IMR-90 (cell line): ENCODE data around the gene SLC25A30. TPM values are rescaled to one million over a fixed set of nuclear protein-coding genes. Genes with fewer than 3 reads are reported as not detected.
"Not testable (repeated sequence)": the region's sequence is repeated elsewhere in the genome, so short reads cannot be mapped to it uniquely, and the experiment has no call there.

ENCODE experiments used
- ATAC-seq: fragments of 200-7000 bp; cut with Tn5 transposase; 2 replicates; pipeline ENCODE4 v1.9.1; 2020; ENCODE audit warnings: low read depth, mild to moderate bottlenecking, moderate library complexity
- BruUV-seq: library from RNA; stranded (reverse); fragments of 400-500 nt; replicated peaks from 2 replicates; lab custom pipeline; 2021; lab: Mats Ljungman, UMichigan
- CTCF ChIA-PET: fragments of 300-600 bp; formaldehyde crosslinking; extraction: SDS; loops from one replicate; lab custom pipeline; 2021; ENCODE audit warnings: antibody characterized with exemption; lab: Yijun Ruan, JAX
- POLR2A ChIA-PET: fragments of 300-600 bp; sonication (Branson Sonifier 250); formaldehyde crosslinking; loops from one replicate; lab custom pipeline; 2022; ENCODE audit warnings: antibody characterized with exemption; ENCODE audit not compliant: unreplicated experiment; lab: Charles Lee
- DNase-seq: peaks from one replicate; pipeline ENCODE4 v3.0.0; 2013
- H2AFZ ChIP-seq: replicated peaks from 2 replicates; pipeline ENCODE3; 2013; ENCODE audit warnings: low read length, mild to moderate bottlenecking; ENCODE audit not compliant: poor library complexity
- H2AK5ac ChIP-seq: 2 replicates; pipeline ENCODE4 v1.6.1; 2013; ENCODE audit warnings: low read depth, low read length, inconsistent platforms
- H2AK9ac ChIP-seq: replicated peaks from 2 replicates; pipeline ENCODE3; 2013; ENCODE audit warnings: mild to moderate bottlenecking, low read depth, low read length, moderate library complexity; ENCODE audit not compliant: poor library complexity
- H2BK120ac ChIP-seq: 2 replicates; pipeline ENCODE4 v1.6.1; 2013; ENCODE audit warnings: low read depth, low read length, inconsistent platforms
- H2BK15ac ChIP-seq: 3 replicates; pipeline ENCODE4 v1.6.1; 2013; ENCODE audit warnings: low read depth, low read length, inconsistent platforms
- H2BK20ac ChIP-seq: 2 replicates; pipeline ENCODE4 v1.6.1; 2013; ENCODE audit warnings: low read depth, mild to moderate bottlenecking, inconsistent platforms, low read length, moderate library complexity
- H2BK5ac ChIP-seq: 2 replicates; pipeline ENCODE4 v1.6.1; 2013; ENCODE audit warnings: mild to moderate bottlenecking, low read depth, low read length, inconsistent platforms; ENCODE audit not compliant: poor library complexity, severe bottlenecking
- H3K14ac ChIP-seq: replicated peaks from 2 replicates; pipeline ENCODE4 v1.6.1; 2013; ENCODE audit warnings: low read depth, low read length, inconsistent platforms
- H3K18ac ChIP-seq: 2 replicates; pipeline ENCODE4 v1.6.1; 2013; ENCODE audit warnings: low read depth, low read length, control low read depth
- H3K23ac ChIP-seq: 2 replicates; pipeline ENCODE4 v1.6.1; 2013; ENCODE audit warnings: low read depth, low read length, inconsistent platforms
- H3K27ac ChIP-seq: 2 replicates; pipeline ENCODE4 v1.5.1; 2013; ENCODE audit warnings: mild to moderate bottlenecking, control low read depth, low read length; ENCODE audit not compliant: insufficient read depth
- H3K27me3 ChIP-seq: 2 replicates; pipeline ENCODE4 v1.6.1; 2013; ENCODE audit warnings: low read length; ENCODE audit not compliant: control insufficient read depth, insufficient read depth
- H3K36me3 ChIP-seq: 2 replicates; pipeline ENCODE4 v1.6.1; 2013; ENCODE audit warnings: low read length, mixed read lengths; ENCODE audit not compliant: control insufficient read depth, insufficient read depth
- H3K4ac ChIP-seq: 2 replicates; pipeline ENCODE4 v1.6.1; 2013; ENCODE audit warnings: low read depth, low read length, inconsistent platforms
- H3K4me1 ChIP-seq: 2 replicates; pipeline ENCODE4 v1.6.1; 2013; ENCODE audit warnings: low read length, mixed read lengths; ENCODE audit not compliant: control insufficient read depth, insufficient read depth
- H3K4me2 ChIP-seq: 2 replicates; pipeline ENCODE4 v1.6.1; 2013; ENCODE audit warnings: low read depth, mild to moderate bottlenecking, control low read depth, low read length, moderate library complexity
- H3K4me3 ChIP-seq: 2 replicates; pipeline ENCODE4 v1.5.1; 2013; ENCODE audit warnings: low read depth, mild to moderate bottlenecking, control low read depth, low read length, moderate library complexity; ENCODE audit not compliant: insufficient read depth
- H3K56ac ChIP-seq: 2 replicates; pipeline ENCODE4 v1.6.1; 2013; ENCODE audit warnings: low read length, inconsistent platforms; ENCODE audit not compliant: insufficient read depth; ENCODE audit errors: extremely low read depth
- H3K79me1 ChIP-seq, 2 experiments: 2 replicates each; pipeline ENCODE4 v1.6.1; 2013; ENCODE audit warnings: low read length in 2 of 2, inconsistent platforms in 1 of 2, low read depth in 1 of 2
- H3K9ac ChIP-seq: 2 replicates; pipeline ENCODE4 v1.6.1; 2013; ENCODE audit warnings: low read depth, low read length, control low read depth
- H3K9me1 ChIP-seq: 2 replicates; pipeline ENCODE4 v1.6.1; 2013; ENCODE audit warnings: low read length, inconsistent platforms; ENCODE audit not compliant: insufficient read depth
- H3K9me3 ChIP-seq: 2 replicates; pipeline ENCODE4 v1.6.1; 2013; ENCODE audit warnings: low read length; ENCODE audit not compliant: control insufficient read depth, insufficient read depth
- H4K20me1 ChIP-seq: 2 replicates; pipeline ENCODE4 v1.6.1; 2013; ENCODE audit warnings: low read length, inconsistent platforms; ENCODE audit not compliant: insufficient read depth
- H4K5ac ChIP-seq: 2 replicates; pipeline ENCODE4 v1.6.1; 2013; ENCODE audit warnings: mild to moderate bottlenecking, low read depth, low read length, control low read depth
- H4K8ac ChIP-seq, 2 experiments: 2 replicates each; pipeline ENCODE4 v1.6.1; 2013; ENCODE audit warnings: low read depth in 2 of 2, low read length in 2 of 2, control low read depth in 1 of 2, inconsistent platforms in 1 of 2
- H4K91ac ChIP-seq: 2 replicates; pipeline ENCODE4 v1.6.1; 2013; ENCODE audit warnings: low read depth, low read length, inconsistent platforms; ENCODE audit not compliant: insufficient read depth
- CEBPB ChIP-seq: IDR thresholded peaks from 2 replicates; pipeline ENCODE4 v1.6.1; 2012; ENCODE audit warnings: low read depth, low read length, improper control_type of control experiment
- WGBS, 2 experiments: methylation state at CpG; one replicate each; pipeline versions ENCODE4 v1.1.5 to v1.1.7; 2013; ENCODE audit warnings: missing lambda C conversion rate in 2 of 2; ENCODE audit not compliant: insufficient read length in 1 of 2; ENCODE audit errors: extremely low coverage in 2 of 2; 5-methylcytosine and 5-hydroxymethylcytosine counted together
- dilution Hi-C: fragments of 300-500 bp; cut with HindIII; formaldehyde crosslinking; loops from one replicate; pipeline ENCODE4 v1.14.3; 2018; ENCODE audit warnings: low sequenced_read_pairs; ENCODE audit not compliant: unreplicated experiment
- in situ Hi-C: fragments of 300-500 bp; cut with MboI; formaldehyde crosslinking; loops from 3 replicates; pipeline ENCODE4 v1.14.3; 2019; ENCODE audit warnings: low sequenced_read_pairs, inconsistent platforms, mixed read lengths
- intact Hi-C: fragments of 100-400 bp; cut with micrococcal nuclease; formaldehyde crosslinking; loops from 2 replicates; pipeline ENCODE4 v1.10.0; 2022
- polyA plus RNA-seq, 3 experiments: library from polyadenylated mRNA; depleted of rRNA; stranded (reverse); fragments of >200 nt; gene quantifications; 2 replicates each; pipeline ENCODE4 v1.2.3, GENCODE V29; 2012; ENCODE audit warnings: low replicate concordance in 1 of 3
- total RNA-seq: library from RNA; depleted of rRNA; stranded (reverse); fragments of >200 nt; gene quantifications from 2 replicates; pipeline ENCODE4 v1.2.3, GENCODE V29; 2012
- TF ChIP-seq, protein P1 (sequence below): fragments of 150-350 bp; IDR thresholded peaks from 2 replicates; pipeline ENCODE4 v1.6.1; 2016; ENCODE audit warnings: low read depth, mild to moderate bottlenecking, low read length, moderate library complexity, borderline replicate concordance

Gene SLC25A30
- total and polyA plus RNA-seq, 2 of the 4 experiments (the other 2 are of a cell fraction) = 9.9 to 19.4 TPM

DNA sequence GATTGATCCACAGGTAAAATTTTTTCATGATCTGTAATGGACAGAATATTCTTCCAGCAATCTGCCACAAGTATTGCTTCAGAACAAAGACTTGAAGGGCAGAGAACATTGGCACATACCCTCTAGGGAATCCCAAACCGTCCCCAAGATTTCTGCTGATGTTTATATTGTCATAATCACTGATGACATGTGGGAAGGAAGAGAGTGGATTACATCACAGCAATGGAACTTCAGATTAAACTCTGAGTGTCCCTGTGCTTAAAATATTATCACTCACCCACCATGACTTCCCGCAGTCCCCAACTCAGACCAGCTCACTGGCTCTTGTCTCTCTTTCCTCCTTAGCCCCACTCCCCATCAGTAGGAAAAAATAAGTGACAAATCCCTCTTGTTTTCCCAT, 68.7 kb downstream of the SLC25A30 start:
- no peak overlapping the region for H3K4ac ChIP-seq
- ATAC-seq (peak; percentile 59), DNase-seq (peak; percentile 51)
- no peak overlapping the region for H3K56ac ChIP-seq
- no peak overlapping the region for H2AFZ ChIP-seq
- dilution Hi-C loops (no loop called here), intact Hi-C loops (no loop called here), in situ Hi-C loops (no loop called here)
- H2AK9ac ChIP-seq = no peak overlapping the region
- no peak overlapping the region for H4K8ac ChIP-seq
- H4K20me1 ChIP-seq = no peaks in the 10 kb centered on the region
- no peak overlapping the region for H4K91ac ChIP-seq
- 0 out of 2 replicates have a peak overlapping the region, but pooled peaks have one; percentile 33 for H3K4me2 ChIP-seq
- H3K36me3 ChIP-seq = peaks cover 29% of the 10 kb centered on the region
- H3K27ac ChIP-seq = no peak overlapping the region
- no peak overlapping the region for H4K5ac ChIP-seq
- no peak overlapping the region for H3K18ac ChIP-seq
- H3K4me1 ChIP-seq = peaks cover 2% of the 10 kb centered on the region; the same call in 1 of the 2 replicates
- WGBS, 2 experiments = 83% methylated on average over 1 of the region's 2 CpGs; no CpG with 5 or more reads in 1 of the 2 experiments
- H3K9me3 ChIP-seq = no peaks in the 10 kb centered on the region
- no peak overlapping the region for H2BK20ac ChIP-seq
- peaks cover 19 to 32% of the 10 kb centered on the region in 2 experiments for H3K79me1 ChIP-seq
- no peak overlapping the region for H2BK15ac ChIP-seq
- no peak overlapping the region for H3K4me3 ChIP-seq
- H3K27me3 ChIP-seq = no peaks in the 10 kb centered on the region
- no peaks in the 10 kb centered on the region for H3K9me1 ChIP-seq
- H3K14ac ChIP-seq = no peak overlapping the region
- ChIA-PET POLR2A (interaction anchor here (0.6 kb wide), 1 partner anchor 344 kb away, joined by 5 read pairs; no protein-coding TSS in a partner anchor), CTCF (no interaction called here)
- no peak overlapping the region for H3K9ac ChIP-seq
- no TSS peak for BruUV-seq
- H3K23ac ChIP-seq = no peak overlapping the region
- TF ChIP-seq CEBPB = peak; percentile 61; the same call in 1 of the 2 replicates
- TF ChIP-seq, protein P1, sequence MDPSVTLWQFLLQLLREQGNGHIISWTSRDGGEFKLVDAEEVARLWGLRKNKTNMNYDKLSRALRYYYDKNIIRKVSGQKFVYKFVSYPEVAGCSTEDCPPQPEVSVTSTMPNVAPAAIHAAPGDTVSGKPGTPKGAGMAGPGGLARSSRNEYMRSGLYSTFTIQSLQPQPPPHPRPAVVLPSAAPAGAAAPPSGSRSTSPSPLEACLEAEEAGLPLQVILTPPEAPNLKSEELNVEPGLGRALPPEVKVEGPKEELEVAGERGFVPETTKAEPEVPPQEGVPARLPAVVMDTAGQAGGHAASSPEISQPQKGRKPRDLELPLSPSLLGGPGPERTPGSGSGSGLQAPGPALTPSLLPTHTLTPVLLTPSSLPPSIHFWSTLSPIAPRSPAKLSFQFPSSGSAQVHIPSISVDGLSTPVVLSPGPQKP = no peak
- H2AK5ac ChIP-seq = no peak overlapping the region
- no peak overlapping the region for H2BK5ac ChIP-seq
- H2BK120ac ChIP-seq = no peak overlapping the region

DNA sequence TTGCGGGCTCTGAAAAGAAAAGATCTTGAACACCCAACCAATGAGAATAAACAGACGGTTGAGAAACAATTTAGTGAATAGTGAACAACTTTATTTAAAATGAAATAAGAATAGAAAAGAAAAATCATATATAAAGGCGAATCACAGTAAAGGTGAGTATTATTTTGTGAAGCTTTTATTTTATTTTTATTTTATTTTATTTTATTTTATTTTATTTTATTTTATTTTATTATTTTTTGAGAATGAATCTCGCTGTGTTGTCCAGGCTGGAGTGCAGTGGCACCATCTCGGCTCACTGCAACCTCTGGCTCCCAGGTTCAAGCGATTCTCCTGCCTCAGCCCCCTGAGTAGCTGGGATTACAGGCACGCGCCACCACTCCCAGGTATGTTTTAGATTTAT, 74.1 kb downstream of the SLC25A30 start:
- BruUV-seq, H2AFZ ChIP-seq, H4K8ac ChIP-seq, H4K5ac ChIP-seq, H3K9me1 ChIP-seq, H3K56ac ChIP-seq, H3K4me2 ChIP-seq, in situ Hi-C loops, H3K9me3 ChIP-seq, H3K23ac ChIP-seq, H3K4ac ChIP-seq, H3K18ac ChIP-seq, intact Hi-C loops, DNase-seq, H3K27ac ChIP-seq, H3K4me1 ChIP-seq, H3K14ac ChIP-seq, H2BK5ac ChIP-seq, H3K9ac ChIP-seq, H3K4me3 ChIP-seq, H3K27me3 ChIP-seq, dilution Hi-C loops, H4K91ac ChIP-seq, H2BK120ac ChIP-seq, H2BK15ac ChIP-seq, ATAC-seq, H2BK20ac ChIP-seq, POLR2A ChIA-PET, H2AK9ac ChIP-seq, H2AK5ac ChIP-seq: not testable (repeated sequence)
- CTCF ChIA-PET = interaction anchor here (1.5 kb wide), 1 partner anchor 297 kb away, joined by 3 read pairs; no protein-coding TSS in a partner anchor
- Histone ChIP-seq H3K79me1 (peaks cover 10 to 40% of the 10 kb centered on the region in 2 experiments), H3K36me3 (peaks cover 22% of the 10 kb centered on the region), H4K20me1 (peaks cover 19% of the 10 kb centered on the region)
- WGBS, 2 experiments = no CpG with 5 or more reads among the region's 8 CpGs
